SK-MEL-5 (cell line): ENCODE measurements around the gene SLC7A11. TPM values are rescaled to one million over a fixed set of nuclear protein-coding genes. Genes with fewer than 3 reads are reported as not detected.
"Not testable (repeated sequence)": the region's sequence is repeated elsewhere in the genome, so short reads cannot be mapped to it uniquely, and the experiment has no call there.

ENCODE experiments used
- DNase-seq: peaks from one replicate; pipeline ENCODE4 v3.0.0-alpha.2; 2016; ENCODE audit warnings: low read depth, low spot score
- in situ Hi-C: cut with HindIII; loops from 2 replicates; pipeline ENCODE4 v1.10.0; 2016; ENCODE audit warnings: low sequenced_read_pairs, high pct_unique_total_duplicates, low pct_unique_long_range_greater_than_20kb
- total RNA-seq: library from RNA; depleted of rRNA; stranded (reverse); fragments of >200 nt; shearing (Covaris generic); gene quantifications from 2 replicates; pipeline ENCODE4 v1.2.3, GENCODE V29; 2014

SLC7A11 gene
- total RNA-seq, 1 experiment from 2014 or later = 52.1 TPM

DNA sequence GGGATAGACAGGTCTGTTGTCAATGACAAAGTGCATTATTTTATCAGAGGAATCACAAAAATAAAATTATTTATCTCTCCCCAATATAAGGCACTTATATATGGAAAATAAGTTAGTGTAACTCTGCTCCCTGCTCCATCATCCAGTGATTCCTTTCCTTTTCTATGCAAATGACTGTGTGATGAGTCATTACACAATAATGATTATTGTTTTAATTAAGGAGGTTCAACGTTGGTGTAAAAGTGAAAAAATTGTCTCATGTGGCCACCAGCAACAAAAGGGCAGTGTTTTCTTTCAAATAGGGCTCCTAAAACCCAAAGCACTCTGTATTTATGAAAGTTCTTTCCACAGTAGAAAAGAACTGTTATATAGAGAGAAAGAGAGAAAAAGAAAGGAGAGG is 16.7 kb downstream of the SLC7A11 start:
- DNase-seq = no peak
- in situ Hi-C loops = no loop called here

DNA sequence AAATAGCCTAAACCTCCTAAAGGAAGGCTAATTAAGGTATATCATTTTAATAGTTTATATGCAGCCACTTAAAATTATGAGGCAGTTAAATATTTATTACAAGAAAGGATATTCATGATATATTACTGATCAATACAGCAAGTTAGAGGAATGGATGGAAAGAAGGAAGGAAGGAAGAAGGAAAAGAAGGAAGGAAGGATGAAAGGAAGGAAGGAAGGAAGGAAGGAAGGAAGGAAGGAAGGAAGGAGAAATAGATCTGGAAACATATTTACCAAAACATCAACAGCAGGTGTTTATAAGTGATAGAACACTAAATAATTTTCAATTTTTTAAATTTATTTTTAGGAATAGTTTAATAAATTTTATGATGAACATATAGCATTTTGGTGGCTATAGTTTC is 17.5 kb downstream of the SLC7A11 start:
- in situ Hi-C loops = no loop called here
- DNase-seq = no peak

DNA sequence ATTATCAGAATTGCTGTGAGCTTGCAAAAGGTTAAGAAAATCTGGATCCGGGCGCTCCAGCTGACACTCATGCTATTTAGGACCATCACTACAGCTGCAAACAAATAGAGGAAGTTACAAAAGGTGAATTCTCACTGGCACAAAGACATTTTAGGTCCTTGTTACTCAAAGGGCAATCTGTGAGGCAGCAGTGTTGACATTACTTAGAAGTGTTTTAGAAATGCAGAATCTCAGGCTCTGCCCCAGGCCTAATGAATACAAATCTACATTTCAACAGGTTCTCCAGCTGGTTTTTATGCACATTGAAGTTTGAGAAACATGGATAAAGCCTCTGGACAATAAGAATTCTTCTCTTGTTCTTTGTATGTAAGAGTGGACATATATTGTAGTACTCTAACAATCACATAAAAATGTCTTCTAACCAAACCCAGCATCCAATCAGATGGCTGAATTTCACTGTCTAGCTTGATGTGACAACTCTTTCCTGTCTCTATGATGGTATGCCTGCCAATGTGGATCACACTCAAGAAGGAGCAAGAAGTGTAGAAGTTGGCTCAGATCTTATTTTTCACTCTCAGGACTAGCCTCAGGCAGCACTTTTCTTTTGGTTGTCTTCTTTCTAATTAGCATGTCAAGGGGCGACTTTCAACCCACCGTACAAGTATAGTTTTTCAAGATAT is 18.8 kb downstream of the SLC7A11 start:
- in situ Hi-C loops = no loop called here
- no peak for DNase-seq

- in situ Hi-C loops = no loop called here
- DNase-seq = peak; percentile 41
Observed at GRCh38 chr4:138222046-138222445, 20.1 kb downstream of the SLC7A11 start.

DNA sequence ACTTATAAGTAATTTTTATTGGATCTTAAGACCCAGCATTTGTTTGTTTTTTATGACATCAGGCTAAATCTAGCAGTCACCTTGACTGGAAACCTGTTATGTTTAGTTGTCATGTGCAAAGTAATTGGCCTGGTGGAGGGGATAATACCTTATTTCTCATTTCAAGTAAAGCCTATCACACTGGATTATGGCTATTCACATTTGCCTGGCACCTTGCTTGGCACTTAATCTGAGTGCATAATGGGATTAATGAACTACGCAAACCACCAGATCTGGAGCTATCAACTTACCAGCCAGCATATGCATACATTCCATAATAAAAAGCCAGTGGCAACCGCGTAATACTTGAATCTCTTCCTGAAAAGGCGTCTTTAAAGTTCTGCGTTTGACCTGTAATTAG is 23.2 kb downstream of the SLC7A11 start:
- DNase-seq = no peak
- in situ Hi-C loops = no loop called here

- in situ Hi-C loops = no loop called here
- DNase-seq = peak; percentile 72
Observed at GRCh38 chr4:138217567-138217966, 24.6 kb downstream of the SLC7A11 start.

DNA sequence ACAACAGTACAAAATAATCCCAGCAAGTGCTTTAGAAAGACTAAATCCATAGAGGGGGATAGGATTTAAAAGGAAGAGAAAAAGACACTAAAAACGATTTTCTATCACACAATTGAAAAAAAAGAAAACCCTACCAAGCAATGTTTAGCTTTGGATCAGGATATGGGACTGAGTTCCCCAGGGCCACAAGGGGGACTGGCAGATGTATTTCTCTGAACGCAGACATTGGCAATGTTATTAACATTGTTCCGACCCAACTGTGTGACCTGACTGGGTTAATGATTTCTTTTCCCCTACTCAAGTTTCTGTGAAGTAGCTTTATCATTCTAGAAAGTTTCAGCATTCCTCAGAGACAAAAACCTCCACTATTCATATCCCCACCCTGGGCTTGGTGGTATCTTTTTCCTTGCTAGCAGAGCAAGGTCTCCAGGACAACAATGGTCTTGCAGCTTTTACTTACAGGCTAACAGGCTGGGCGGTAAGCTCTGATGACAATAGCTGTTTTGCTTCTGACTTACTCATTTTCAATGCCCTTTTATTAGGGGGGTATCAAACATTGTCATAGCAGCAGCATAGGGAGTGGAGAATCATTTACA is 25.8 kb downstream of the SLC7A11 start:
- no peak for DNase-seq
- in situ Hi-C loops = no loop called here

DNA sequence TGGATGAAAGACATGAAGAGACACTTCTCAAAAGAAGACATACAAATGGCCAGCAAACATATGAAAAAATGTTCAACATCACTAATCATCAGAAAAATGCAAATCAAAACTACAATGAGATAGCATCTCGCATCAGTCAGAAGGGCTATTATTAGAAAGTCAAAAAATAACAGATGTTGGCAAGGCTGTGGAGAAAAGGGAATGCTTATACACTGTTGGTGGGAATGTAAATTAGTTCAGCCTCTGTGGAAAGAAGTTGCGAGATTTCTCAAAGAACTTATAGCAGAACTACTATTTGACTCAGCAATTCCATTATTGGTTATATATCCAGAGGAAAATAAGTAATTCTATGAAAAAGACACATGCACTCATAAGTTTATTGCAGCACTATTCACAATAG is 31.6 kb downstream of the SLC7A11 start:
- in situ Hi-C loops, DNase-seq: not testable (repeated sequence)

DNA sequence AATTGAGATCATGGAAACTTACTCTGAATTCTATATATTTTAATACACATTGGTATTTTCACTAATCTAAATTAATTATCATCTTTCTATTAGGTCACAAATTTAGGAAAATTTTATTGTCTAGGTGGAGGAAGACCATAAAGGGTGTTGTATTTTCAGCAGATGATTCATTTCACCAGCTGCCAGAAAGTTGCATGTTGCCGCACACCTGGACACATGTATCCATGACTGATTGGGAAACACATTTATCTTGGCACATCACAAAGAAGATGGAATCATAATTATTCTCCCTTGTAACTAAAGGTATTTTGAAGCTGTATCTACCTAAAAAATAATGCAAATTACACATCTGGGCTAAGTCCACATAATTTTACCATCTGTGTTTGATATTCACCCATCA is 33.1 kb downstream of the SLC7A11 start:
- in situ Hi-C loops = no loop called here
- no peak for DNase-seq

GRCh38 chr4:138205531-138206233 is 36.5 kb downstream of the SLC7A11 start:
- DNase-seq = no peak
- in situ Hi-C loops = no loop called here

- in situ Hi-C loops = no loop called here
- no peak for DNase-seq
Observed at GRCh38 chr4:138204507-138204906, 37.6 kb downstream of the SLC7A11 start.

DNA sequence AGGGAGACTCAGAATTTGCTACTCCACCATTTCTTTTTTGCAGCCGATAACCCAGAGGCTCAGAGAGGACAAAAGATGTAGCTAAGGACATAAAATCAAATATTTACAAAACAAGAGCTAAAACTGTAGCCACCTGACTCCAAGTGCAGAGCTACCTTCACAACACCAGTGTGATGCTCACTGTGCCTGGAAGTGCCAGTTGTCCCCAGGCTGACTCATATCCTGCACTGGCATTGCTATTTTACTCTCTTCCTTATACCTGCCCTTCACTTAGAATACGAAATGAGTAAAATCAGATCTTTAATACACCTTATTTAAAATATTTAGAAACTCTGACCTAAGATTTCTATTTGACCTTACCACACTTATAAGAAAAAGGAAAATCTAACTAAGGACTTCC is 39.5 kb downstream of the SLC7A11 start:
- in situ Hi-C loops = no loop called here
- no peak for DNase-seq

GRCh38 chr4:138200236-138200590 is 41.9 kb downstream of the SLC7A11 start:
- in situ Hi-C loops = no loop called here
- DNase-seq = no peak

DNA sequence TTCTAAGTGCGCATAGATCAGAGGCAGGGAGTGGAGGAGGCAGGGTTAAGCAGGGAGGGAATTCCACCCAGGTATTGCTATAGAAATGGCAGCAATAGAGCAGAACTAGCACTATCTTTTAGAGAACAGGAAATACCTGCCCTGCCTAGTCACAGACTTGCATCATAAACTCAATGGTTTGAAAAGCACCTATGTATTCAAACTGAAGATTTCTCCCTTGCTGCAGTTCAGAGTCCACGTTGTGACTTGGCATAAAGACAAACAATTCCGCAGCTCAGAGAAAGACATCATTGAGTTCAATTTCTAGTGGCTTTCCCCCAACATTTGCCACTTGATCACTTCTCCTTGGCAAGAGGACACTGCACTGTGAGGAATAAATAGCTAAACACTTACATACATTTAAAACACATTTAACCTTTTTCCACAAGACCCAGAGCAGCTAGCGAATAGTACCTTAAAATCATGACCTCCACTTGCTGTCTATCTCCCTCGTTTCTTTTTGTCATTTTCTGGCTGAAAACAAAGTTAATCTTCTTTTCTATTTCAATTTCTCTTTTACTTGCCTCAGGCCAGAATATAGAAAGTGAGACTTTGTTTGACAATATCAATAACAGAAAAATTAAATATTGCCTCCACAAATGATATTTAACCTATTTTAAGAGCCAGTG is 42.4 kb downstream of the SLC7A11 start:
- DNase-seq = peak; percentile 34
- in situ Hi-C loops = no loop called here

GRCh38 chr4:138196153-138196552 is 46.0 kb downstream of the SLC7A11 start:
- in situ Hi-C loops = no loop called here
- DNase-seq = no peak

DNA sequence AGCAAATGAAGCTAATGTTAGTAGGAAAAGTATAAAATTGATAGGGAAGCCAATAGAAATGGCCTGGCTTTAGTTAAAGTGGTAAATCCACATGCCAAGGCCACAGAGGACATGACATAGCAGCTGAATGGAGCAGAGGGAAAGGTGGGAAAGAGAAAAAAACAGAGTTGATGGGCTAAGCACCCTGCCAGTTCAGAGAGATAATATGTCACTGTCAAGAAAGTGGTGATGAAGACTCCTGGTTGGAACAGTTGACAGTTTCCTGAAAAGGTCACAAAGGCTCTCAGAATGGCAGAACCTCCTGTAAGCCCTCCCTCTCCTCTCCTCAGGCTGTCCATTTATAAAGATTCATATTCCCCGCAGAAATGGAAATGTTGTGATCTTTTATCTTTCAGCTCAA is 48.2 kb downstream of the SLC7A11 start:
- DNase-seq = no peak
- in situ Hi-C loops = no loop called here

DNA sequence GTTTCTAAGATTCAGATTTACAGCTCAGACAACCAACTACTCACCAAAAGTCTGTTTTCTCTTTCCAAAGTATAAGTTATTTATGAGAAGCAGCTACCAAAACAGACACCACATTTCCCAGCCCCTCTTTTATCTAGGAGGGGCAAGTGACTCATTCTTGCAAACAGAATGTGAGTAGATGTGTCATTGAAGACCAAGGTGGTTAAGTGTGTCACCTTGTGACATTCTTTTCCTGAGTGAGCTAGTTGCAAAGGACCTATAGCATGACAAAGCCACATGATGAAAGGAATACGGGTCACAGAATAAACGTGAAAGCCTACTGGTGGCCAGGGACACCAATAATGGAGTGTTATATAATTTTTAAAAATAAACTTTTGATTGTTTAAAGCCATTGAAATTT is 50.0 kb downstream of the SLC7A11 start:
- no peak for DNase-seq
- in situ Hi-C loops = no loop called here

DNA sequence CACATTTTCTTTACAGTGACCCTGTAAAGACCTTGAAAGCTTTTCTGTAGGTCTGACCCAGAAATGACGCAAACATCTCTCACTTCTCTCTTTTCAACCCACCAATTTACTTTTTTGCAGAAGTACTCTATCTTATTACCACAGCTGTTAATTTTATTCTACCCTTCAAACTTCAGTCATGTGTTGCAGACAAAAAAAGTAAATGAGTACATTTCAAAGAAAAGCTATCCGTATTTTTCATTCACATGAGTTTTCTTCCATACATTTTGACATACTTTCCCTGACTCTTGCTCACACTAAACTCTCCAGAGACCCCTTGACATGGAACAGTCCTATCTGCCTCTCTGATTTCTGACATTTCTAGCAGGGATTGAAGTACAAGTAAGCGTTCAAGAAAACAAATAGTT is 51.7 kb downstream of the SLC7A11 start:
- no peak for DNase-seq
- in situ Hi-C loops = no loop called here

DNA sequence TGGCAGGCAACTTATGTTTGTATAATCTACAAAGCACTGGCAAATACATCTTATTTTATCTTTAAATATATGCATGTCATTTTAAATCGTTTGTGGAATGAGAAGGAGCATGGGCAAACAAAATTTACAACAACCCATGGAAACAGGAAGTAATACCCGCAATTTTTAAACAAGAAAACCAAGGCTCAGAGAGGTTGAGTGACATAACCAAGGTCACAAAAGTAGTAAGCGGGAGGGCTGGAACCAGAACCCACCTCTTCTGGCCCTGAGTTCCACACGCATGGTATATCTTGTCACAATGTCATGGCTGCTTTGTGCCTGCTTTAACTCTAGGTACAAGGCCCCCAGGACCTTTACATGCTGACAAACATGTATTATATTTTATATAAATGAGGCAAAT is 52.9 kb downstream of the SLC7A11 start:
- no peak for DNase-seq
- in situ Hi-C loops = no loop called here
